ENCODE results near the gene C3.
"Not testable (repeated sequence)": the region's sequence is repeated elsewhere in the genome, so short reads cannot be mapped to it uniquely, and the experiment has no call there.

Gene C3

GRCh38 chr19:6686628-6686975 is 33.8 kb downstream of the C3 start:
- DNase-seq, result no peak

DNA sequence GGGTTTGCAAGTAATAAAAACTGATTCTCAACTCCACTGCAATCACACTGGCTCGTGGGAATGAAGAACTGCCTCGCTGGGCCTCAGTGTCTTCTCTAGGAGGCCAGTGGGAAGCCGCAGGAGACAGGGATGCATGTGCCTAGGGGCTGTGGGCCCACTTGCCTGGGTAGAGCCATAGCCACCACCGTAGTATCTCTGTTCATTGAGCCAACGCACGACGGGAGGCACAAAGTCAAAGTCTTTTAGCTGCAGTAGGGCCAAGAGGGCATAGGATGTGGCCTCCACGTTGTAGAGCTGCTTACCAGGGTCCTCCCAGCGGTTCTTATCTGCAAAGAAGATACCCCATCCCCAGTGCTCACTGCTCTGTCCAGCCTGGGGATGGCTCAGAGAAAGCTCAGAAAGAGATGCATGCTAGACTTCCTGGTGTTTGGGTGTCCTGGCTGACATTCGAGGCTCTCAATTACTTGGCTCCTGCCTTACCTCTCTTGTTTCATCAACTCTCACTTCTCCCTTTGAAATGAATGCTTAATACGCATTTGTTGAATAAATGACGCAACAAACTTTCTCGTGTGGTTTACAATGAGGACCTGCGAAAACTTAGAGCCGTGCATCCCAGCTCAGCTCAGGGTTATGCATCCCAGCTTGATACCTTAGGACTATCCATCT is 34.4 kb downstream of the C3 start:
- DNase-seq, result no peak

DNA sequence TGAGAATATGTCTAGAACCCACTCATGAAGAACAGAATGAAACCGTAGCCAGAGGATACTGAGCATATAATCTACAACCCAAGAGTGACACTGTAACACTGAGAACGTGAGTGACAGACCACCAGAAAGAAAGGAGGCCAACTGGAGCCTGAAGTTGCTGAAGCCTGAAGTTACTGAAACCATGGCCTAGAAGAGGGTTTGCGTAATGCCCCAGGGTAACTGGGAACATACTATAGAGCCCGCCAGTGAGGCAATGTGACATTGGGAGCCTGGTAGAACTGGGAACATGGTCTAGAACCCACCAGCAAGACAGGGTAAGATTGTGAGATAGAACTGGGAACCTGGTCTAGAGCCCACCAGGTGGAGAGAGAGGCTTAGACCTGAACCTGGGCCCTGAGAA is 35.0 kb downstream of the C3 start:
- no peak for DNase-seq

DNA sequence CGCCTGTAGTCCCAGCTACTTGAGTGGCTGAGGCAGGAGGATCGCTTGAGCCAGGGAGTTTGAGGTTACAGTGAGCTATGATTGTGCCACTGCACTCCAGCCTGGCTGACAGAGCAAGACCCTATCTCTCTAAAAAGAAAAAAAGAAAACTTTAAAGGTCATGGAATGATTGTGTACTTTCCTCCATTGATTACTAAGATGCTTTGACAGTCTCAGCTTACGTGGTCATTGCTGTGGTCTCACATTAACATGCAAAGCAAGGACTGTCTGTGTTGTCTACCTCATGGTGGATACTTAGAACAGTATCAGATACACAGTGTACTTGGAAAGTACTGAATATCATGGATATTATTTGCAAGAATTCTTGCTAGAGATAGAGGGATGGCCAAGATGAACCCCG is 36.5 kb downstream of the C3 start:
- DNase-seq, result no peak

GRCh38 chr19:6682607-6683128 is 37.8 kb downstream of the C3 start:
- DNase-seq, result no peak

- DNase-seq, result no peak
These were observed 40.3 kb downstream of the C3 start for GRCh38 chr19:6680141-6680540.

DNA sequence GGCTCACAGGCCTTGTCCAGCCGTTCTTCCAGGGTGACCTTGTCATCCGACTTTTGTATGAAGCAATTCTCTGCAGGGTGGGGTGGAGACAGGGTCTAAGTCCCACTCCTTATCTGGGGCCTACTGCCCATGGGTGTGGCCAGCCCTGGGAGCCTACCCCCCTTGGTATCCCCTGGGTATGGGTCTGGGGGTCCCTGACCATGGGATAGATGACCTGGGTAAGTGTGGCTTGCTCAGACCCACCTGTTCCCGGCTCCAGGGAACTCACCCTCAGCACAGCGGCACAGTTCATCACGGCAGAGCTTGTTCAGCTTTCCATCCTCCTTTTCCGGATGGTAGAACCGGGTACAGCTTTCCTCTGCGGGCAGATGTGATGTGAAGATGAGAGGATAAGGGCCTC is 41.3 kb downstream of the C3 start:
- DNase-seq, result no peak

GRCh38 chr19:6678690-6679109 is 41.8 kb downstream of the C3 start:
- no peak for DNase-seq

- no peak for DNase-seq
These were observed 42.4 kb downstream of the C3 start for GRCh38 chr19:6677883-6678689.

- no peak for DNase-seq
These were observed 43.0 kb downstream of the C3 start for GRCh38 chr19:6677495-6677882.

DNA sequence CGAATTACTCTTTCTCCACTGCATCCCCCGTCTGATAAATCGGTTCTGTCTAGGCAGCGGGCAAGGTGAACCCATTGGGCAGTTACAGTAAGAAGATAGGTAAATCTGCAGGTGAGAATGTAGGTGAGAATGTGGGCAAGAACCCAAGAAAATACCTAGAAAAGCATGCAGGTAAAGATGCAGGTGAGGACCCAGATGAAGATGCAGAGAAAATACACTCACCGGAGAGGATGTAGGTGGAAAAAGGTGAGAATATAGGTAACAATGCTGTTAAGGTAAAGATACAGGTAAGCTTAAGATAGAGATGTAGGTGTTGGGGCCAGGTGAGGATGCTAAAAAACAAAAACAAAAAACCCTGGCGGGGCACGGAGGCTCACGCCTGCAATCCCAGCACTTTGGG is 44.2 kb downstream of the C3 start:
- DNase-seq, result no peak

- DNase-seq, result peak in 1 of 2 experiments; percentile 36
These were observed 45.6 kb downstream of the C3 start for GRCh38 chr19:6674868-6675305.

GRCh38 chr19:6674408-6674807 is 46.0 kb downstream of the C3 start:
- DNase-seq, result not testable (repeated sequence)

- DNase-seq, result no peak
These were observed 47.7 kb downstream of the C3 start for GRCh38 chr19:6672693-6673290.

- no peak for DNase-seq
These were observed 48.5 kb downstream of the C3 start for GRCh38 chr19:6671960-6672359.

DNA sequence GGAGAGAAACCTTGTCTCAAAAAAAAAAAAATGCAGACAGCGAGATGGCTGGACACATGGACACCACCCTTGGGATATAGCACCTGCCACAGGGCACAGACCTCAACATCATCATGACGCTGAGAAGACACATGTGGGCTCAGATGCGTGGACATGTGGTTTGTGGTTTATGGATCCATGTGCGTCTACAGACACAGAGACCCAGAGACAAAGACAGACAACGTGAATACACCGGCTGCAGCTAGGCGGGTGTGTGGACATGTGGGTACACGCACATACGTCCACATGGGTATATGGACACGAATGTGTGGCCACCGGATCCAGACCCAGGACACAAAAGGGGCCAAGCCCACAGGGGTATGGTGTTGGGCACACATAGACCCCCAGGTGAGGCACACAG is 51.8 kb downstream of the C3 start:
- no peak for DNase-seq

DNA sequence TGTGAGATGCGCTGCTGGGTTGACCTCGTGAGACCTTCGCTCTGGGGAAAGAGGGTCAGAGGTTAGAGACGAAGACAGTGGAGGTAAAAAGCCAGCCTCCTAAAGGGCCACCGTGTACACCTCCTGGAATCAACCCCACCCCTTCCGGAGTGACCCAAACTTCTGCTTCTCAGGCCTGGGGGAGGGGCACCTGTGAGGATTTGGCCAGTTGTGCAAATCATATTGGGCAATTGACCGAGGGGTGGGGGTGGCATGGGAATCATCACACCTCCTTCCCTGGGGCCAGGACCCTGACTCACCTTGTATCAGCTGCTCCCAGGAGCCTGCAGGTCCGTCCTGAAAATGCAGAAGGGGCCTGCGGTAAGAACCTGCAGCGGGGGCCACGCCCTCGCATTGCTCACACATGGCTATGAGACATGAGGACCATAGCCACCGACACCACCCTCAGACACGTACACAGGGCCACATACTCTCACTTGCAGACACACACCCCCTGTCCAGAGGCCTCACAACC is 53.3 kb downstream of the C3 start:
- no peak for DNase-seq

DNA sequence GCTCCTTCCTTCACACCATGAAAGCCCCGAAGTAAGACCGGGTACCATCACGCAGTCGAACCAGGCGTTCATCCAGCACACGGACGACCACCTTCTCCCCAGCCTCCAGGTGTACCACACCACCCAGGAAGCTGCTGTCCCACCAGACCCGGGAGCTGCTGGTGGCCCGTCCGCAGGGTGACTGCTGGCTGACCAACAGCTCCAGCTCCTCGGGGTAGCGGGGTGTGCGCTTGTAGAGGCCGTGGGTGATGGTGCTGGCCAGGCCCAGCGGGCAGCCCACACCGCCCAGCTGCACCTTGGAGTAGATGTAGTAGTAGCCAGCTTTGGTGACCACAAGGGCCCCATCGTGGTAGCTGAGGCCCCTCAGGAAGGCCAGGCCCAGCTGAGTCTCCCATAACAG is 55.5 kb downstream of the C3 start:
- no peak for DNase-seq

DNA sequence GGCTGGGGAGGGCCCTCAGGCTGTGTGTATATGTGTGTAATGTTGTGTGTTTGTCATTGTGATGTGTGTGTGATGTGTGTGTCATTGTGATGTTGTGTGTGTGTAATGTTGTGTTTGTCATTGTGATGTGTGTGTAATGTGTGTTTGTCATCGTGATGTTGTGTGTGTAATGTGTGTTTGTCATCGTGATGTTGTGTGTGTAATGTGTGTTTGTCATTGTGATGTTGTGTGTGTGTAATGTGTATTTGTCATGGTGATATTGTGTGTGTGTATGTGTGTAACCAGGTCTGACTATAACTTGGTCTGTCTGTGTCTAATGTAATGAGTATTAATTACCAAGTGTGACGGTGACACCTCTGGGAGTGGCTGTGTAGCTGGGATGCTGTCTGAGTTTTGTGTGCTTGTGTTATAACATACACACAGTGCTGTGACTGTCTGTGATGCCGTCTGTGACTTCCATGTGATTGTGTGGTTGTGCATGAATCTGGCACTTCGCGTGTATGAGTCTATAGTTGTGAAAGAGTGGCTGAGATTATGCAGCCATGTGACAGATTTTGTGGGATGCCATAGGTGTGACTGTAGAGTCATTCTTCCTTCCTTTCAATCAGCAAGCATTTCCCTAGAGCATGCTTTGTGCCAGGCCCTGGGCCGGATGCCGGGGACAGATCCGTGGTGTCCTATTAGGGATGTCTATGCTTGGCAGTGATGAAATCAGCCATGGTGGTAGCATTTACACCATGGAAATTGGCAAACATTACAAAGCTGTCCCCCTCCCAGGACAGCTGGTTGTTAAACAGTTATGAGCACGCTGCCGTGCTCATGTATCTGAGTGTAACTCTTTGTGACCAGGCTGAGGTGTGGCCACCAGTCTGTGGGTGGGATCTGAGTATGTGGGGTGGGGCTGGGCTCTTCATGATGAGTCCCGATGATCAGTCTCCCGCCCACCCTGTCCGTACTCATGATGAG is 56.9 kb downstream of the C3 start:
- peak in 1 of 2 experiments; percentile 18 for DNase-seq

DNA sequence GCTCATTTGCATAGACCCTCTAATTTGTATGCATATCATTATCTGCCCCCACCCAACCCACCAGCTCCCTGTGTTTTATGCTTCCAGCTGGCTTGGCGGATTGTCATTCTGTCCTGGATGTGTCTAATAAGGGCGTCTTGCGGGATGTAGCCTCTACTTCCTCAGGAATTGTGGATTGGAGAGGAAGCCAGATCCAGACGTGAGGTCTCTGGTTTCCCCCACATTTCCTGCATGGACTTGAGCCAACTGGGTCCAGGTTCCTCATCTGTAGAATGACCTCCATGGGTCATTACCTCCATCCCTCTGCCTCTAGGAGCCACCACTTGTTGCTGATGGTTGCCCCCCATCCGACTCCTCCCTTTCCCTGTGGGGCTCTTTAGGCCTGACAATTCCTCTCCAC is 57.7 kb downstream of the C3 start:
- no peak for DNase-seq

GRCh38 chr19:6661509-6662244 is 58.8 kb downstream of the C3 start:
- DNase-seq, result not testable (repeated sequence)

GRCh38 chr19:6660930-6661329 is 59.5 kb downstream of the C3 start:
- no peak for DNase-seq
